GM23338 (cell line): ENCODE results near the gene HOXA9. TPM values are rescaled to one million over a fixed set of nuclear protein-coding genes. Genes with fewer than 3 reads are reported as not detected.

ENCODE experiments used
- ATAC-seq: fragments of 200-7000 bp; cut with Tn5 transposase; 3 replicates; pipeline ENCODE4 v1.9.1; 2020
- DNase-seq: peaks from one replicate; pipeline ENCODE4 v3.0.0-alpha.2; 2015; ENCODE audit warnings: low spot score
- H2AFZ ChIP-seq: fragments of 200-600 bp; sonication (generic); 2 replicates; pipeline ENCODE4 v1.8.0; 2016; ENCODE audit warnings: antibody characterized with exemption, mild to moderate bottlenecking, moderate library complexity
- H3F3A ChIP-seq: fragments of 200-600 bp; sonication (generic); replicated peaks from 2 replicates; pipeline ENCODE4 v1.8.0; 2017; ENCODE audit warnings: antibody characterized with exemption, mixed run types, low read depth
- H3K27ac ChIP-seq: fragments of 200-600 bp; sonication (generic); 2 replicates; pipeline ENCODE4 v1.6.1; 2016; ENCODE audit warnings: low read depth
- H3K27me3 ChIP-seq: fragments of 200-600 bp; sonication (generic); 2 replicates; pipeline ENCODE4 v1.8.0; 2016; ENCODE audit warnings: mild to moderate bottlenecking, mixed run types, moderate library complexity; ENCODE audit not compliant: insufficient read depth
- H3K36me3 ChIP-seq: fragments of 200-600 bp; sonication (generic); 2 replicates; pipeline ENCODE4 v1.8.0; 2016; ENCODE audit warnings: mild to moderate bottlenecking; ENCODE audit not compliant: insufficient read depth
- H3K4me1 ChIP-seq: fragments of 200-600 bp; sonication (generic); 2 replicates; pipeline ENCODE4 v1.8.0; 2016; ENCODE audit warnings: mild to moderate bottlenecking, moderate library complexity; ENCODE audit not compliant: insufficient read depth
- H3K4me2 ChIP-seq: fragments of 200-600 bp; sonication (generic); 2 replicates; pipeline ENCODE4 v1.7.1; 2017; ENCODE audit warnings: mixed run types
- H3K4me3 ChIP-seq: fragments of 200-600 bp; sonication (generic); 2 replicates; pipeline ENCODE4 v1.6.1; 2016; ENCODE audit warnings: mixed run types
- H3K79me2 ChIP-seq: fragments of 200-600 bp; sonication (generic); replicated peaks from 2 replicates; pipeline ENCODE4 v1.8.0; 2017; ENCODE audit warnings: mild to moderate bottlenecking; ENCODE audit not compliant: insufficient read depth
- H3K9me2 ChIP-seq: fragments of 200-600 bp; sonication (generic); 2 replicates; pipeline ENCODE4 v1.8.0; 2017; ENCODE audit not compliant: insufficient read depth
- H4K20me1 ChIP-seq: fragments of 200-600 bp; sonication (generic); replicated peaks from 2 replicates; pipeline ENCODE4 v1.8.0; 2017; ENCODE audit warnings: mild to moderate bottlenecking; ENCODE audit not compliant: insufficient read depth
- H3K27ac Mint-ChIP-seq: 2 replicates; pipeline ENCODE4 v1.8.0; 2020; ENCODE audit warnings: inconsistent platforms, mild to moderate bottlenecking, moderate library complexity, mixed read lengths
- H3K27me3 Mint-ChIP-seq: 3 replicates; pipeline ENCODE4 v1.8.0; 2022; ENCODE audit warnings: low read depth, mild to moderate bottlenecking, moderate library complexity, mixed read lengths, inconsistent platforms; ENCODE audit not compliant: insufficient read depth, poor library complexity
- H3K36me3 Mint-ChIP-seq: 3 replicates; pipeline ENCODE4 v1.8.0; 2021; ENCODE audit warnings: low read depth, mild to moderate bottlenecking, inconsistent platforms, moderate library complexity, mixed read lengths
- H3K4me1 Mint-ChIP-seq: 3 replicates; pipeline ENCODE4 v1.8.0; 2020; ENCODE audit warnings: mild to moderate bottlenecking, inconsistent platforms, mixed read lengths
- H3K4me3 Mint-ChIP-seq: 3 replicates; pipeline ENCODE4 v1.8.0; 2021; ENCODE audit warnings: moderate library complexity, mild to moderate bottlenecking, inconsistent platforms, mixed read lengths
- H3K9me3 Mint-ChIP-seq: 3 replicates; pipeline ENCODE4 v1.8.0; 2020; ENCODE audit warnings: moderate library complexity, mild to moderate bottlenecking, inconsistent platforms, mixed read lengths
- ETS1 ChIP-seq: IDR thresholded peaks from 2 replicates; pipeline ENCODE4 v1.6.1; 2016; ENCODE audit warnings: antibody characterized with exemption
- NANOG ChIP-seq: IDR thresholded peaks from 2 replicates; pipeline ENCODE4 v1.6.1; 2016; ENCODE audit warnings: antibody characterized with exemption, borderline replicate concordance
- POLR2AphosphoS5 ChIP-seq: IDR thresholded peaks from 2 replicates; pipeline ENCODE4 v1.6.1; 2016; ENCODE audit warnings: antibody characterized with exemption, low read depth
- ZNF462 ChIP-seq: fragments of 250-450 bp; sonication (Bioruptor Pico); IDR thresholded peaks from 2 replicates; pipeline ENCODE4 v1.5.0; 2020; ENCODE audit warnings: mild to moderate bottlenecking, moderate library complexity
- polyA plus RNA-seq: library from polyadenylated mRNA; unstranded; fragments of >200 nt; fragmentation: Nextera tagmentation; extraction: Ambion mirVana; gene quantifications from 2 replicates; pipeline ENCODE4 v1.2.1, GENCODE V29; 2016
- total RNA-seq: library from RNA; depleted of rRNA; stranded (reverse); fragments of >200 nt; shearing (Covaris generic); gene quantifications from 2 replicates; pipeline ENCODE4 v1.2.3, GENCODE V29; 2014
- TF ChIP-seq, protein P1 (sequence below), 2 experiments: fragments of 200-600 bp in 1 of 2; sonication (generic) in 1 of 2; conservative IDR thresholded peaks; 2 replicates each; pipeline versions ENCODE4 v1.5.1 to v1.6.1; 2016 to 2017; ENCODE audit warnings: antibody characterized with exemption in 2 of 2, low read depth in 2 of 2, mild to moderate bottlenecking in 2 of 2, moderate library complexity in 1 of 2

HOXA9 gene
- total and polyA plus RNA-seq, 2 experiments from 2014 or later = not detected

DNA sequence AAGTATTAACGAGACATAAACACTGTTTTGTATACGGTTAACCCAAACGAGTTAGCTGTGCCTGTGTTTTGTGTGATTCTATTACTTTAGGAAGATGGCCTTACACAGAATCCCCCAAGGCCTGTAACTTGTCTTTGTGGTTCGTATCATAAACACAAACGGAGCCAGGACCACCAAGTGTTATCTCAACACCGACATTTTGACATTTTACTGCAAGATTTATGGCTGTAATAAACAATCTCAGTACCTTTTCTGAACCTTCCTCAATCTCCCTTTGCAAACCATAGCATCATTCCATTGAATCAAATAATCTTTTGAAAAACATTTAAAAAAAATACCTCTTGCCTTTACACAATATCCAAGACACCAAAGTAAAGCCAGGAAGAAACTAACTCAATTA lies 32.4 kb downstream of the HOXA9 start (continued):
- no peak for TF ChIP-seq ZNF462 (CRISPR knock-in tag)
- TF ChIP-seq, protein P1, sequence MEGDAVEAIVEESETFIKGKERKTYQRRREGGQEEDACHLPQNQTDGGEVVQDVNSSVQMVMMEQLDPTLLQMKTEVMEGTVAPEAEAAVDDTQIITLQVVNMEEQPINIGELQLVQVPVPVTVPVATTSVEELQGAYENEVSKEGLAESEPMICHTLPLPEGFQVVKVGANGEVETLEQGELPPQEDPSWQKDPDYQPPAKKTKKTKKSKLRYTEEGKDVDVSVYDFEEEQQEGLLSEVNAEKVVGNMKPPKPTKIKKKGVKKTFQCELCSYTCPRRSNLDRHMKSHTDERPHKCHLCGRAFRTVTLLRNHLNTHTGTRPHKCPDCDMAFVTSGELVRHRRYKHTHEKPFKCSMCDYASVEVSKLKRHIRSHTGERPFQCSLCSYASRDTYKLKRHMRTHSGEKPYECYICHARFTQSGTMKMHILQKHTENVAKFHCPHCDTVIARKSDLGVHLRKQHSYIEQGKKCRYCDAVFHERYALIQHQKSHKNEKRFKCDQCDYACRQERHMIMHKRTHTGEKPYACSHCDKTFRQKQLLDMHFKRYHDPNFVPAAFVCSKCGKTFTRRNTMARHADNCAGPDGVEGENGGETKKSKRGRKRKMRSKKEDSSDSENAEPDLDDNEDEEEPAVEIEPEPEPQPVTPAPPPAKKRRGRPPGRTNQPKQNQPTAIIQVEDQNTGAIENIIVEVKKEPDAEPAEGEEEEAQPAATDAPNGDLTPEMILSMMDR (conservative IDR thresholded peaks at IDR 0.05; ENCODE audit: low read depth in 2 of 2) = no peak
- TF ChIP-seq NANOG = no peak

DNA sequence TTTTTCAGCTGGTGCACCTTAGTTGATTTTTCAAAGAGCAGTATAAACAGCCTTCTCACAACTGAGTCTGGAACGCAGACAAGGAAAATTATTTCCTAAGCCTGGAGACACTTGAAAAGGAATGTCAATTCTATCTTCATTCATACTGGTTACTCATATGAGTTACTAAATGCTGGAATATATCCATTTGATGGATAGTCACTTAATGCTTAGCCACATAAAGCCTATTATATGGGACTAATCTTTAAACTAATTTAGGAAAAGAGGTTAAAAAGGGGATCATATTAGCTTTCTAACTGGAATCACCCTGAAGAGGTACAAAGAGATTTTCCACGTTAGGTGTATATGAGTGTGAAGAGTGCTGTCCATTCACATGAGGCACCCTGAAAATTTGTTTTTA lies 33.1 kb downstream of the HOXA9 start:
- Histone ChIP-seq H3K9me2 (no peaks in the 10 kb centered on the region), H3K79me2 (no peaks in the 10 kb centered on the region), H3K27me3 (peaks cover 100% of the 10 kb centered on the region), H4K20me1 (peaks cover 57% of the 10 kb centered on the region), H3K36me3 (no peaks in the 10 kb centered on the region), H2AFZ (no peak overlapping the region), H3K4me2 (no peak overlapping the region), H3K4me1 (peaks cover 7% of the 10 kb centered on the region; the same call in 1 of the 2 replicates), H3F3A (peaks cover 46% of the 10 kb centered on the region), H3K4me3 (no peak overlapping the region), H3K27ac (no peak overlapping the region)
- Mint-ChIP-seq H3K4me3 (no peak overlapping the region), H3K27ac (no peak overlapping the region), H3K9me3 (no peaks in the 10 kb centered on the region; the same call in 2 of the 3 replicates), H3K4me1 (no peaks in the 10 kb centered on the region; the same call in 2 of the 3 replicates), H3K36me3 (no peaks in the 10 kb centered on the region), H3K27me3 (peaks cover 96% of the 10 kb centered on the region)
- TF ChIP-seq POLR2AphosphoS5 (no peak), ETS1 (no peak)
- ATAC-seq (no peak), DNase-seq (no peak)
